VCaP (cell line): ENCODE measurements around the gene GPR142.

Source experiments
- H3K27ac ChIP-seq: fragments of 450-650 bp; 2 replicates; pipeline ENCODE4 v1.5.1; 2017
- CTCF ChIP-seq: fragments of 450-650 bp; conservative IDR thresholded peaks from 2 replicates; pipeline ENCODE4 v1.5.1; 2017; ENCODE audit warnings: mild to moderate bottlenecking, moderate library complexity

GPR142 gene

DNA sequence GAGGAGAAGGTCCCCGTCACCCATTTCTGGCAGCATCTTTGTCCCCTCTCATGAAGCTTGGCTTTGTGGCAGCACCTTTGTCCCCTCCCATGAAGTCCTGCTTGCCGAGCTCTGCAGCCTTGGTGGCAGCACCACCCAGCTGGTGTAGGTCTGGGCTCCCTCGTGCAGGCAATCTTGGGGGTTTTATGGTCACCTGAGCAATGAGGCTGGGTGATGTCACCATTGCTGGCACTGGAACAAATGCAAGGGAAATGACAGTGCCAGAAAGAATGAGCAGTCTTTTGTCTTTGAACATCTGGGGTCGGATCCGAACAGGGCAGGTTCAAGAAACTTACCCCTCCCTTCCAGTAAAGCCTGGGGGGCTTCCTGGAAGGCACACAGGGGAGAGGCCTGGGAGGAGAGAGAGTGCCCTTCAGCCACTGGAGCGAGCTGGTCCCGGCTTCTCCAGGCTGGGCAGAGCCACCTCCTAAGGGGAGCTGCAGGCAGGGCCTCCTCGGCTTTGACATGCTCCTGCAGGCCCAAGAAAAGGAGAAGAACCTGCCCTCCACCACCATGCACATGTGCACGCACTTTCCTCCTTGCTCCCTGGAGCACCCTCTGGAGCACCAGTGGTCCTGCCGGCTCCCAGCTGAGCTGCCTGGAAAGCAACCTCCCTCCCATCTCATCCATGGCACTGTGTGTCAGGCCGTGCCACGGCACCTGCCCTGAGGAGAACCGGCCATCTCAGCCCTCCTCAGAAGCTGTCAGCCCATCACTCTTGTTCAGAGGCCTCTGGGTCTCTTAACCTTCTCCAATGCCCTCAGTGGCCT is 21.7 kb upstream of the GPR142 start:
- no peak overlapping the region for H3K27ac ChIP-seq
- TF ChIP-seq CTCF, result no peak

DNA sequence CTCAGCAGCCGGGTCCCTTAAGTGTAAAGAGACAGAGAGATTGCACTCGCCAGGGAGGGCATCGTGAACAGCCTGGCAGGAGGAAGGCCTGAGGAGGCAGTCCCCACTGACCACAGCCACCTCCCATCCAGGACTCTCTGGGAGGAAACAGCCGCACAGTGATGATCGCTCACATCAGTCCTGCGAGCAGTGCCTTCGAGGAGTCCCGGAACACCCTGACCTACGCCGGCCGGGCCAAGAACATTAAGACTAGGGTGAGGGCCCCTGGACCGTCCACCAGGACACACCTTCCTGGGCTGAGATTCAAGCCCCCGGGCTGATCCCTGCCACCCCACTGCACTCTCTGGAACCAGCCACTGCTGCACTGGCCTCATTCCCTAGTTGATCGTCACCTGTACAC is 19.7 kb upstream of the GPR142 start:
- TF ChIP-seq CTCF, result no peak
- no peak overlapping the region for H3K27ac ChIP-seq

DNA sequence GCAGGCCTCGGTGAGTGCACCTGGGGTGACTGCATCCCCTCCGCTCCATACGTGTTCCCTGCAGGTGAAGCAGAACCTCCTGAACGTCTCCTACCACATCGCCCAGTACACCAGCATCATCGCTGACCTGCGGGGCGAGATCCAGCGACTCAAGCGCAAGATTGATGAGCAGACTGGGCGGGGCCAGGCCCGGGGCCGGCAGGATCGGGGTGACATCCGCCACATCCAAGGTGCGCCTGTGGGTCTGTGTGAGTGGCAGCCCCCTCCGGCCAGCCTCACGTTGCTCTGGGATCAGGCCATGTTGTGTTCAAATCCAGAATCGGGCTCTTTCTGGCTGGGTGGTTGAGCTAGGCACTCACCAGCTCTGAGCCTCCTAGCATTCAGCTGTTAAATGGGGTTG is 18.2 kb upstream of the GPR142 start:
- TF ChIP-seq CTCF, result no peak
- H3K27ac ChIP-seq, result no peak overlapping the region

GRCh38 chr17:74350486-74350885 is 16.8 kb upstream of the GPR142 start:
- TF ChIP-seq CTCF, result no peak

DNA sequence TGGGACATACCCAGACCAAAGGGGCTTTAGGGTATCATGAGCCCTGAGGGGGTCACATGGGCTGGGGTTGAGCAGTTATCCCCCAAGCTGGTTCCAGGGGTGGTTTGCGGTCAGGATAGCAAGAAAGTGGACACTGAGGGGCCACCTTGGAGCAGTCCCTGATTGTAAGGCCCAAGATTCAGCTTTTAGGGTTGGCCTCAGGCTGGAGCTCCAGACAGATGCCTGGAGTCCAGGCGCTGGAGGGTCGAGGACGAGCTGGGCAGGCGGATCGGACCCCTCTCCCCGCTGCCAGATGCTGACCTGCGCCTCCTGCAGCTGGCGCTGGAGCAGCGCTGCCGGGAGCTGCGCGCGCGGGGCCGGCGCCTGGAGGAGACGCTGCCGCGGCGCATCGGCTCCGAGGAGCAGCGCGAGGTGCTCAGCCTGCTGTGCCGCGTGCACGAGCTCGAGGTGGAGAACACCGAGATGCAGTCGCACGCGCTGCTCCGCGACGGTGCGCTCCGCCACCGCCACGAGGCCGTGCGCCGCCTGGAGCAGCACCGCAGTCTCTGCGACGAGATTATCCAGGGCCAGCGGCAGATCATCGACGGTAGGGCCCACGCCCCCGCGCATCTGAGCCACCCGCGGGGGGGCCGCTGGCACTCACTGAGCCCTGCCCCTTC is 15.6 kb upstream of the GPR142 start:
- TF ChIP-seq CTCF, result peak; percentile 33

More at GRCh38 chr17:74350486-74350885, 16.8 kb upstream of the GPR142 start:
- no peak overlapping the region for H3K27ac ChIP-seq

DNA sequence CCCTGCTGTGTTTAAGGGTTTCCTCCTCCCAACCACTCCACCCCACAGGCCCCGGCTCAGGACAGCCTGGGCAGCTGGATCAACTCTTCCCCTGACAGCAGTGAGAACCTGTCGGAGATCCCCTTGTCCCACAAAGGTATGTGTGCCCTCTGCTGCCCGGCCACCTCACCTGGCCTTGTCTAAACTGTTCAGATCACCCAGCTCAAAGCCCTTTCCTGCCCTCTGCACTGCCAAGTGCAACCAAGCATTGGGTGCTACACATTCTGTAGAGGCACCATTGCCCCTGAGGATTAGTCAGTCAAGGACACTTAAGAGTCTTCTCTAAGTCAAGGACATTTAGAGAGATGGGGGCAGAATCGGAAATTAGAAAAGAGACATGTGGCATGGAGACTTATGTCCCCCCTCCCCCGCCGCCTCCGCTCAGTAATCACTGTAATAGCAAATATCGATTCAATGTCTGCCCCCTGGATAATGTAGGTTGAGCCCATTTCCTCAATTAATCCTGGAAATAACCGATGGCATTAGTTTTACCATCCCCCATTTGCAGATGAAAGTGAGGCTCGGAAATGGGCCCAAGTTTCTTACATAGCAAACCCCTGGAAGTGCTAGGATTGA is 13.8 kb upstream of the GPR142 start:
- TF ChIP-seq CTCF, result no peak
- no peak overlapping the region for H3K27ac ChIP-seq

More for the DNA sequence above, 15.6 kb upstream of the GPR142 start:
- no peak overlapping the region for H3K27ac ChIP-seq

DNA sequence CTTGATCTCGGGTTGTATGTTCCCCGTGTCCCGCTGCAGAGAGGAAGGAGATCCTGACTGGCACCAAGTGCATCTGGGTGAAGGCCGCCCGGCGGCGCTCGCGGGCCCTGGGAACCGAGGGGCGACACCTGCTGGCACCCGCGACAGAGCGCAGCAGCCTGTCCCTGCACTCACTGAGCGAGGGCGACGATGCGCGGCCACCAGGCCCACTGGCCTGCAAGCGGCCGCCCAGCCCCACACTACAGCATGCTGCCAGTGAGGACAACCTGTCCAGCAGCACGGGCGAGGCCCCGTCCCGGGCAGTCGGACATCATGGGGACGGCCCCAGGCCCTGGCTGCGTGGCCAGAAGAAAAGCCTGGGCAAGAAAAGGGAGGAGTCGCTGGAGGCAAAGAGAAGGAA is 13.2 kb upstream of the GPR142 start:
- no peak for TF ChIP-seq CTCF
- H3K27ac ChIP-seq, result no peak overlapping the region
